Uterus (tissue), 4 donors: Measurements from ENCODE around the gene RAD23A. TPM values are rescaled to one million over a fixed set of nuclear protein-coding genes. Genes with fewer than 3 reads are reported as not detected.

Source experiments
- DNase-seq, 2 donors: peaks; one replicate each; pipeline ENCODE4 v3.0.0-alpha.2; 2019 to 2020
- H3K27ac ChIP-seq, 2 donors: fragments of 200-600 bp; sonication (generic); 1 replicate in 1 of 2; 2 replicates in 1 of 2; pipeline ENCODE4 v1.5.1; 2016 to 2018
- H3K27me3 ChIP-seq, 2 donors: fragments of 200-600 bp; sonication (generic); one replicate each; pipeline ENCODE4 v1.5.1; 2018 to 2019; ENCODE audit warnings: control low read depth in 1 of 2
- H3K36me3 ChIP-seq, 2 donors: fragments of 200-600 bp; sonication (generic); one replicate each; pipeline ENCODE4 v1.5.1; 2019; ENCODE audit warnings: control low read depth in 1 of 2
- H3K4me1 ChIP-seq, 2 donors: fragments of 200-600 bp; sonication (generic); one replicate each; pipeline ENCODE4 v1.5.1; 2018 to 2019; ENCODE audit warnings: control low read depth in 1 of 2
- H3K4me3 ChIP-seq, 2 donors: fragments of 200-600 bp; sonication (generic); 1 replicate in 1 of 2; 2 replicates in 1 of 2; pipeline ENCODE4 v1.5.1; 2018 to 2019; ENCODE audit warnings: mild to moderate bottlenecking in 1 of 2
- H3K9me3 ChIP-seq, 2 donors: fragments of 200-600 bp; sonication (generic); one replicate each; pipeline ENCODE4 v1.5.1; 2019; ENCODE audit warnings: control low read depth in 1 of 2
- POLR2A ChIP-seq, 2 donors: fragments of 450-650 bp; IDR thresholded peaks; one replicate each; pipeline ENCODE4 v1.6.1; 2016; ENCODE audit warnings: antibody characterized with exemption in 2 of 2, mild to moderate bottlenecking in 1 of 2, moderate library complexity in 1 of 2
- intact Hi-C: fragments of 100-400 bp; cut with DNase I; formaldehyde crosslinking; loops from one replicate; pipeline ENCODE4 v1.15.1; 2023; ENCODE audit warnings: low total_unique reads
- microRNA-seq: library from miRNA; unstranded; fragments of <30 nt; microRNA quantifications from one replicate; pipeline ENCODE4, GENCODE V29; 2016; ENCODE audit warnings: borderline microRNAs expressed, borderline replicate concordance
- small RNA-seq: library from RNA; depleted of rRNA; stranded (forward); fragments of <200 nt; gene quantifications from one replicate; pipeline ENCODE3, GENCODE V24; 2016
- total RNA-seq, 4 donors: library from RNA; depleted of rRNA in 3 of 4; stranded (reverse); fragments of >200 nt in 3 of 4; gene quantifications; one replicate each; pipeline versions ENCODE4 v1.1.0 to v1.2.4, GENCODE V29; 2014 to 2023
- TF ChIP-seq, protein P1 (sequence below), 4 experiments: fragments of 200-600 bp in 2 of 4; fragments of 450-650 bp in 2 of 4; sonication (generic) in 2 of 4; IDR thresholded peaks; one replicate each; pipeline ENCODE4 v1.5.1; 2016 to 2019; ENCODE audit warnings: antibody characterized with exemption in 4 of 4, mild to moderate bottlenecking in 2 of 4, moderate library complexity in 1 of 4
- donor health status: DM: yes; HTN: yes; CAD: no.

Gene RAD23A
- total RNA-seq, 4 donors from 2014 or later, result 13.3 to 105 (median 64.4) TPM

DNA sequence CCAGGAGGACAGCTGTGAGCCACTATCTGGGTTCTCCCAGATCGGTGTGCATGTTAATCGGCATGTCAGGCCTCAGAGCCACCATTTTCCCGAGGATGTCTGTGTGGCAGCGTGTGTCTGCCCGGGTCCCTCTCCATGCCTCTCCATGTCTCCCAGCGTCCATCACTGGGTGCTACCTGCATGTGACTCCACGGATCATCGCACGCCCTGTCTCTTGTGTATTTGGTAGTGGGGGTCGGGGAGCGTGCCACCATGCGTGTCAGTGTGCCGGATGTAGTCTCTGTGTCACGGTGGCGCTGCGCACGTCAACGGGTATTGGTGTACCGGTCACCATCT lies 55.5 kb downstream of the RAD23A start:
- TF ChIP-seq, protein P1, sequence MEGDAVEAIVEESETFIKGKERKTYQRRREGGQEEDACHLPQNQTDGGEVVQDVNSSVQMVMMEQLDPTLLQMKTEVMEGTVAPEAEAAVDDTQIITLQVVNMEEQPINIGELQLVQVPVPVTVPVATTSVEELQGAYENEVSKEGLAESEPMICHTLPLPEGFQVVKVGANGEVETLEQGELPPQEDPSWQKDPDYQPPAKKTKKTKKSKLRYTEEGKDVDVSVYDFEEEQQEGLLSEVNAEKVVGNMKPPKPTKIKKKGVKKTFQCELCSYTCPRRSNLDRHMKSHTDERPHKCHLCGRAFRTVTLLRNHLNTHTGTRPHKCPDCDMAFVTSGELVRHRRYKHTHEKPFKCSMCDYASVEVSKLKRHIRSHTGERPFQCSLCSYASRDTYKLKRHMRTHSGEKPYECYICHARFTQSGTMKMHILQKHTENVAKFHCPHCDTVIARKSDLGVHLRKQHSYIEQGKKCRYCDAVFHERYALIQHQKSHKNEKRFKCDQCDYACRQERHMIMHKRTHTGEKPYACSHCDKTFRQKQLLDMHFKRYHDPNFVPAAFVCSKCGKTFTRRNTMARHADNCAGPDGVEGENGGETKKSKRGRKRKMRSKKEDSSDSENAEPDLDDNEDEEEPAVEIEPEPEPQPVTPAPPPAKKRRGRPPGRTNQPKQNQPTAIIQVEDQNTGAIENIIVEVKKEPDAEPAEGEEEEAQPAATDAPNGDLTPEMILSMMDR (IDR thresholded peaks at IDR 0.05), result no peak
- TF ChIP-seq POLR2A (IDR thresholded peaks at IDR 0.05), result no peak
- peaks cover 0 to 22% of the 10 kb centered on the region in 2 donors for H3K4me1 ChIP-seq
- H3K27me3 ChIP-seq, result no peaks in the 10 kb centered on the region
- no peaks in the 10 kb centered on the region for H3K9me3 ChIP-seq
- H3K36me3 ChIP-seq, result no peaks in the 10 kb centered on the region
- H3K27ac ChIP-seq, result peak overlapping the region; percentile 95 to 99
- peak overlapping the region in 1 of 2 donors; percentile 46 for H3K4me3 ChIP-seq
- intact Hi-C loops, result no loop called here
- DNase-seq, result no peak

DNA sequence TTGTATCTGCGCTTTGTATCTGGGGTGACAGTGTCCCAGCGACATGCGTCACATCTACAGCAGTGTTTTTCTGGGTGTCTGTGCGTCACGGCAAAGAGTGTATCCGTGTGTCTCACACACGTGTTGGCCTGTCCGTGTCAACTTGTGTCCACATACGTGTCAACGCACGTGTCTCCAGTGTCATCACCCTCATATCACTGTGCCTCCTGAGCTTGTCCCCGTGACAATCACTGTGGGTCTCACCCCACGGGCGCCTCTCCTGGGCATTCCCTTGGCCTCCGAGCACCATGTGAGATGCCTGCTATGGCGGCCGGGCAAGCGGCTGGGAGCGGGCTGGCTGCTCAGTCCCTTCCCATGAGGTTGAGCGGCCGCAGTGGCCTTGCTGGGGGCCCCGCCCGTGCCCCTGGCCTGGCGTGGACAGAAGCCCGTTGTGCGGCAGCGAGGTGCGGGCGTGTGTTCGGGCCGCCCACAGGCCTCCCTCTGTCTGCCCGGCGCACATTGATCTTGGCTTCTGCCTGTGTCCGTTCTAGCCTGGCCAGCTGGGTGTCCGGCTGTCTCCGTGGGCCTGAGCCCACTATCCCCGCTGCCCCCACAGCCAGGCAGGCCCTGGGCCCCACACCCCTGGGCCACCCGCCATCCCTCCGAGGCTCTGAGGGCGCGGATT lies 56.0 kb downstream of the RAD23A start:
- Histone ChIP-seq H3K9me3 (no peaks in the 10 kb centered on the region), H3K4me3 (peak overlapping the region; percentile 28 to 46), H3K36me3 (no peaks in the 10 kb centered on the region), H3K27me3 (no peaks in the 10 kb centered on the region), H3K27ac (peak overlapping the region; percentile 95 to 99), H3K4me1 (peaks cover 0 to 27% of the 10 kb centered on the region in 2 donors)
- intact Hi-C loops, result no loop called here
- no peak for TF ChIP-seq POLR2A (IDR thresholded peaks at IDR 0.05)
- TF ChIP-seq, protein P1 (IDR thresholded peaks at IDR 0.05), result no peak
- no peak for DNase-seq

DNA sequence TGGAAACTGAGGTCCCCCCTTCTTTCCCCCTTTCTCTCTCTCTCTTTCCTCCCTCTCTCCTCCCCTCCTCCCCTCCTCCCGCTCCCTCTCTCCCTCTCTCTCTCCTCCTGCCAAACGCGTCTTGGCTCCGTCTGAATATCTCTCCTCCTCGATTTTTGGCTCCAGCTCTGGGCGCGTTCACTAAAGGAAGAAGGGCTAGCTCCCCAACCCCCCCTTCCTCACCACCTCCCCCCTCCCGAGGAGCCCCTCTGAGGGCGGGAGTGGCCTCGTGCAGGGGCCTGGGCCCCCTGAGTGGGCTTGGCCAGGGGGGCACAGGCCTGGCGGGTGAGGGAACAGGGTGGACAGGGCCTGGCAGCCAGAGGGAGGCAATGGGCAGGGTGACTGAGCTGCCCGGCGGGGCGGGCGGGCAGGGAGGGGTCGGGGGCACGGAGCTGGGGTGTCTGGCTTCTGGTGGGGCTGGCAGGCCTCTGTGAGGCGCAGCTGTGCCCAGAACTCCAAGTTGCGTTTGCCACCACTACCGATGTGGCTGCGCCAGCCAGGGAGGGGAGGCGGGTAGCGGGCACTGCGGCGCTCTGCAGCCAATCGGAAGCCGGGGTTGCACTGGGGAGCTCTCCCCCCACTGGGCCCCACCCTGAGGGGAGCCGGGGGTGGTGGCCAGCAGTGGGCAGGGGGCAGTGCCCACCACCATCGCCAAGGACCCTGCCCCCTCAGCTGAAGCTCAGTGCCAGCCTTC lies 56.7 kb downstream of the RAD23A start:
- intact Hi-C loops, result no loop called here
- peak overlapping the region; percentile 95 to 99 for H3K27ac ChIP-seq
- peak overlapping the region; percentile 28 to 46 for H3K4me3 ChIP-seq
- no peaks in the 10 kb centered on the region for H3K36me3 ChIP-seq
- DNase-seq, result peak; percentile 86 to 90
- peaks cover 0 to 29% of the 10 kb centered on the region in 2 donors for H3K4me1 ChIP-seq
- no peaks in the 10 kb centered on the region for H3K27me3 ChIP-seq
- TF ChIP-seq, protein P1 (IDR thresholded peaks at IDR 0.05), result peak in 3 of 4 experiments; percentile 25 to 37 (median 35)
- TF ChIP-seq POLR2A (IDR thresholded peaks at IDR 0.05), result no peak
- H3K9me3 ChIP-seq, result no peaks in the 10 kb centered on the region

DNA sequence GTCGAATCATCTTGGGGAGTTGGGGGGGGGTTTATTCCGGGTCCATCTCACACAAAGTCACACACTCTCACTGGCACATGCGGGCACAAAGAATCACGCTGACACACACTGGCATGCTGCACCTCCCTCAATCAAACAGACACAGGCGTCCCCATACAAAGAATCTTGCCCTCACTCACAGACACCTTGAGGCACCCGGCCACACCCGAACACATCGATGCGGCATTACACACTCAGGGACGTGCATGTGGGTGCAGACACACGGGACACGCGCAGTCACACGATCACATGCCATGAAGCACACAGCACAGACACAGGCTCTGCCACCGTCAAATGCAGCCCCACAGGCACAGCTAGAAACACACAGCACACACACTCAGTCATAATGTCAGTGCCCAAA lies 57.4 kb downstream of the RAD23A start:
- DNase-seq, result no peak

More for the DNA sequence above, 57.4 kb downstream of the RAD23A start:
- Histone ChIP-seq H3K4me1 (peaks cover 0 to 33% of the 10 kb centered on the region in 2 donors), H3K4me3 (peak overlapping the region in 1 of 2 donors; percentile 46), H3K9me3 (no peaks in the 10 kb centered on the region), H3K36me3 (no peaks in the 10 kb centered on the region), H3K27me3 (no peaks in the 10 kb centered on the region), H3K27ac (peak overlapping the region; percentile 95 to 99)
- intact Hi-C loops, result no loop called here
- TF ChIP-seq POLR2A (IDR thresholded peaks at IDR 0.05), result no peak
- TF ChIP-seq, protein P1 (IDR thresholded peaks at IDR 0.05), result no peak

Small RNA genes within 50 kb of the gene (microRNA-seq; reads per million reads assigned to microRNA genes)
- not detected for gene MIR5695
- gene MIR6515, result not detected

Small RNA genes within 50 kb of the gene (small RNA-seq; reads per million reads assigned to genes)
- gene MIR5695 (not detected), gene MIR6515 (not detected)

Other genes with a start within 250 kb of the RAD23A start
- gene FBXW9, start 249.2 kb upstream of the RAD23A start, total RNA-seq, result 1 to 10 TPM in 2 of 4 donors, not detected in 2; 3.8 to 9.5 TPM
- 10 to 100 TPM; 29.7 to 92.9 (median 71.2) TPM for gene TNPO2, start 221.9 kb upstream of the RAD23A start, total RNA-seq
- gene TRIR, start 211.2 kb upstream of the RAD23A start, total RNA-seq, result 100 to 1,000 TPM in 3 of 4 donors, 10 to 100 TPM in 1; 88.8 to 490 (median 244) TPM
- gene GET3, start 208.4 kb upstream of the RAD23A start, total RNA-seq, result 10 to 100 TPM; 15.4 to 57.4 (median 36.4) TPM
- under 1 TPM in 2 of 4 donors, not detected in 2; 0.14 to 0.29 TPM for gene BEST2, start 194.1 kb upstream of the RAD23A start, total RNA-seq
- gene HOOK2, start 170.3 kb upstream of the RAD23A start, total RNA-seq, result 10 to 100 TPM in 2 of 4 donors, 1 to 10 TPM in 1, under 1 TPM in 1; 0.59 to 37.5 (median 14.0) TPM
- 100 to 1,000 TPM in 1 of 4 donors, 10 to 100 TPM in 3; 47.4 to 417 (median 81.5) TPM for gene JUNB, start 154.4 kb upstream of the RAD23A start, total RNA-seq
- 100 to 1,000 TPM; 148 to 178 (median 163) TPM for gene PRDX2, start 144.1 kb upstream of the RAD23A start, total RNA-seq
- 1 to 10 TPM in 1 of 4 donors, not detected in 3; 4.1 TPM for gene THSD8, start 143.8 kb upstream of the RAD23A start, total RNA-seq
- 10 to 100 TPM in 1 of 4 donors, 1 to 10 TPM in 3; 2.3 to 18.9 (median 3.1) TPM for gene RNASEH2A, start 139.3 kb upstream of the RAD23A start, total RNA-seq
- gene RTBDN, start 111.3 kb upstream of the RAD23A start, total RNA-seq, result not detected
- gene MAST1, start 107.3 kb upstream of the RAD23A start, total RNA-seq, result 1 to 10 TPM in 1 of 4 donors, not detected in 3; 1.2 TPM
- 10 to 100 TPM; 19.0 to 65.8 (median 31.0) TPM for gene DNASE2, start 64.4 kb upstream of the RAD23A start, total RNA-seq
- gene KLF1, start 58.7 kb upstream of the RAD23A start, total RNA-seq, result under 1 TPM in 2 of 4 donors, not detected in 2; 0.77 to 0.97 TPM
- 10 to 100 TPM in 3 of 4 donors, 1 to 10 TPM in 1; 6.8 to 47.9 (median 18.2) TPM for gene GCDH, start 54.7 kb upstream of the RAD23A start, total RNA-seq
- gene SYCE2, start 26.6 kb upstream of the RAD23A start, total RNA-seq, result under 1 TPM in 2 of 4 donors, not detected in 2; 0.41 to 0.49 TPM
- gene FARSA, start 12.2 kb upstream of the RAD23A start, total RNA-seq, result 10 to 100 TPM in 2 of 4 donors, 1 to 10 TPM in 2; 4.6 to 47.8 (median 20.5) TPM
- 100 to 1,000 TPM; 166 to 616 (median 392) TPM for gene CALR, start 7.3 kb upstream of the RAD23A start, total RNA-seq
- gene GADD45GIP1, start 11.4 kb downstream of the RAD23A start, total RNA-seq, result 10 to 100 TPM in 2 of 4 donors, 1 to 10 TPM in 2; 3.3 to 76.8 (median 12.8) TPM
- gene DAND5, start 23.7 kb downstream of the RAD23A start, total RNA-seq, result under 1 TPM in 1 of 4 donors, not detected in 3; 0.14 TPM
- gene NFIX, start 49.6 kb downstream of the RAD23A start, total RNA-seq, result 100 to 1,000 TPM in 2 of 4 donors, 10 to 100 TPM in 2; 27.4 to 381 (median 78.4) TPM
- 10 to 100 TPM in 3 of 4 donors, 1 to 10 TPM in 1; 2.6 to 15.5 (median 11.1) TPM for gene LYL1, start 157.0 kb downstream of the RAD23A start, total RNA-seq
- gene TRMT1, start 170.9 kb downstream of the RAD23A start, total RNA-seq, result 10 to 100 TPM; 23.2 to 99.4 (median 33.6) TPM
- gene NACC1, start 172.4 kb downstream of the RAD23A start, total RNA-seq, result 10 to 100 TPM; 13.4 to 28.1 (median 15.8) TPM
- 10 to 100 TPM; 42.2 to 72.1 (median 44.8) TPM for gene STX10, start 204.5 kb downstream of the RAD23A start, total RNA-seq
- 100 to 1,000 TPM in 1 of 4 donors, 10 to 100 TPM in 3; 15.1 to 108 (median 66.7) TPM for gene IER2, start 204.5 kb downstream of the RAD23A start, total RNA-seq